MM.1S (cell line): ENCODE results near the gene KIRREL2.

Source experiments
- DNase-seq: peaks from one replicate; pipeline ENCODE4 v3.0.0-alpha.2; 2015
- H2AFZ ChIP-seq: fragments of 300-600 bp; sonication (generic); 2 replicates; pipeline ENCODE4 v1.6.0; 2016; ENCODE audit warnings: antibody characterized with exemption, low read length
- H3F3A ChIP-seq: fragments of 300-600 bp; sonication (generic); 2 replicates; pipeline ENCODE4 v1.6.1; 2016; ENCODE audit warnings: mild to moderate bottlenecking, antibody characterized with exemption, low read length, moderate library complexity, mixed read lengths; ENCODE audit not compliant: insufficient read depth
- H3K27ac ChIP-seq: fragments of 300-600 bp; sonication (generic); 2 replicates; pipeline ENCODE4 v1.5.1; 2016; ENCODE audit warnings: mild to moderate bottlenecking, low read length
- H3K27me3 ChIP-seq: fragments of 300-600 bp; sonication (generic); replicated peaks from 2 replicates; pipeline ENCODE4 v1.6.0; 2016; ENCODE audit warnings: low read length; ENCODE audit not compliant: insufficient read depth
- H3K36me3 ChIP-seq: fragments of 300-600 bp; sonication (generic); replicated peaks from 2 replicates; pipeline ENCODE4 v1.6.1; 2016; ENCODE audit warnings: mild to moderate bottlenecking, low read length, mixed read lengths; ENCODE audit not compliant: insufficient read depth
- H3K4me1 ChIP-seq: fragments of 300-600 bp; sonication (generic); 2 replicates; pipeline ENCODE4 v1.6.1; 2016; ENCODE audit warnings: low read length, mixed read lengths
- H3K4me2 ChIP-seq: fragments of 300-600 bp; sonication (generic); 2 replicates; pipeline ENCODE4 v1.6.0; 2016; ENCODE audit warnings: low read depth, low read length
- H3K4me3 ChIP-seq: fragments of 300-600 bp; sonication (generic); 2 replicates; pipeline ENCODE4 v1.5.1; 2016; ENCODE audit warnings: low read length, mixed read lengths
- H3K79me2 ChIP-seq: fragments of 300-600 bp; sonication (generic); 2 replicates; pipeline ENCODE4 v1.6.1; 2016; ENCODE audit warnings: mixed run types, low read length, mixed read lengths
- H3K9ac ChIP-seq: fragments of 300-600 bp; sonication (generic); 2 replicates; pipeline ENCODE4 v1.6.1; 2016; ENCODE audit warnings: low read length, mixed read lengths
- H3K9me2 ChIP-seq: fragments of 300-600 bp; sonication (generic); replicated peaks from 2 replicates; pipeline ENCODE4 v1.6.1; 2016; ENCODE audit warnings: mild to moderate bottlenecking, low read length, mixed read lengths; ENCODE audit not compliant: insufficient read depth
- H3K9me3 ChIP-seq: fragments of 300-600 bp; sonication (generic); replicated peaks from 2 replicates; pipeline ENCODE4 v1.6.1; 2016; ENCODE audit warnings: mild to moderate bottlenecking, low read length, mixed read lengths; ENCODE audit not compliant: insufficient read depth
- H4K20me1 ChIP-seq: fragments of 300-600 bp; sonication (generic); 2 replicates; pipeline ENCODE4 v1.6.1; 2016; ENCODE audit warnings: mild to moderate bottlenecking, low read length, moderate library complexity, mixed read lengths; ENCODE audit not compliant: insufficient read depth
- CTCF ChIP-seq: fragments of 300-600 bp; sonication (generic); IDR thresholded peaks from 2 replicates; pipeline ENCODE4 v1.5.1; 2016; ENCODE audit warnings: antibody characterized with exemption, low read length, mixed read lengths
- EZH2 ChIP-seq: fragments of 300-600 bp; sonication (generic); optimal IDR thresholded peaks from 2 replicates; pipeline ENCODE3; 2017; ENCODE audit warnings: low read depth, mild to moderate bottlenecking, antibody characterized with exemption, low read length, mixed read lengths
- EZH2phosphoT487 ChIP-seq: fragments of 300-600 bp; sonication (generic); IDR thresholded peaks from 2 replicates; pipeline ENCODE4 v1.6.1; 2018; ENCODE audit warnings: antibody characterized with exemption, low read length

The KIRREL2 gene

GRCh38 chr19:35915443-35915842 is 58.7 kb downstream of the KIRREL2 start:
- no peaks in the 10 kb centered on the region for H3K79me2 ChIP-seq
- no peak overlapping the region for H2AFZ ChIP-seq
- H3K36me3 ChIP-seq: no peaks in the 10 kb centered on the region
- TF ChIP-seq EZH2 (no peak), EZH2phosphoT487 (no peak), CTCF (no peak)
- no peak for DNase-seq
- H3F3A ChIP-seq: no peaks in the 10 kb centered on the region
- H3K4me3 ChIP-seq: no peak overlapping the region
- H3K27ac ChIP-seq: no peak overlapping the region
- H3K4me2 ChIP-seq: no peak overlapping the region
- H3K9ac ChIP-seq: no peak overlapping the region
- peaks cover 62% of the 10 kb centered on the region for H3K27me3 ChIP-seq
- H3K4me1 ChIP-seq: no peaks in the 10 kb centered on the region
- no peaks in the 10 kb centered on the region for H3K9me2 ChIP-seq
- H4K20me1 ChIP-seq: no peaks in the 10 kb centered on the region
- H3K9me3 ChIP-seq: no peaks in the 10 kb centered on the region
